Esophagus squamous epithelium (tissue), 4 donors: Measurements from ENCODE around the gene LOC101059915.
"Not testable (repeated sequence)": the region's sequence is repeated elsewhere in the genome, so short reads cannot be mapped to it uniquely, and the experiment has no call there.

ENCODE experiments used
- CTCF ChIP-seq, 6 experiments: fragments of 450-650 bp in 4 of 6; fragments of 200-600 bp in 2 of 6; sonication (generic) in 2 of 6; IDR thresholded peaks; one replicate each; pipeline ENCODE4 v1.5.1; 2016 to 2019; ENCODE audit warnings: antibody characterized with exemption in 6 of 6, mild to moderate bottlenecking in 4 of 6, moderate library complexity in 4 of 6
- POLR2A ChIP-seq, 4 donors: fragments of 450-650 bp; IDR thresholded peaks; one replicate each; pipeline ENCODE4 v1.6.1; 2017; ENCODE audit warnings: antibody characterized with exemption in 4 of 4, mild to moderate bottlenecking in 4 of 4, moderate library complexity in 3 of 4

DNA sequence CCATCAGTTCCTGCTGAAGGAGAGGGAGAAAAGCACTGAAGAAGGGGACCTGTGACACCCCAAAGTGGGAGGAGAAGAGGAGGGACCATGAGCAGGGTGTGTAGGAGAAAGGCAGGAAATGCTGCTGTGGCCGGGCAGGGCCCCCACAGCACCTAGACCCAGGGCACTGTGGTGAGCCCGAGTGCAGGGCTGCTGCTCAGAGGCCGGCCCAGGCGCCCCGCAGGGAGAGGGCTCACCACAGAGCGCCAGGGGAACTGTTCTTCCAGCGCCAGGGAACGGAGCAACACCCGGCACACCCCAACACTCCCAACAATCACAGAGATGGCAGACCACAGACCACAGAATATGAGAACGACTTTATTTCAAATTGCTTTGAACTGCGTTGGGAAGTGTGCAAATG is 4.7 kb upstream of the LOC101059915 start:
- not testable (repeated sequence) for TF ChIP-seq CTCF, POLR2A (IDR thresholded peaks at IDR 0.05)
